ENCODE data around the gene SEC14L3.

SEC14L3 gene

GRCh38 chr22:30422481-30423300, 49.1 kb downstream of the SEC14L3 start:
- peak; percentile 76 for DNase-seq (ENCODE audit: low spot score)

GRCh38 chr22:30421695-30422480, 49.9 kb downstream of the SEC14L3 start:
- no peak for DNase-seq (ENCODE audit: low spot score)

DNA sequence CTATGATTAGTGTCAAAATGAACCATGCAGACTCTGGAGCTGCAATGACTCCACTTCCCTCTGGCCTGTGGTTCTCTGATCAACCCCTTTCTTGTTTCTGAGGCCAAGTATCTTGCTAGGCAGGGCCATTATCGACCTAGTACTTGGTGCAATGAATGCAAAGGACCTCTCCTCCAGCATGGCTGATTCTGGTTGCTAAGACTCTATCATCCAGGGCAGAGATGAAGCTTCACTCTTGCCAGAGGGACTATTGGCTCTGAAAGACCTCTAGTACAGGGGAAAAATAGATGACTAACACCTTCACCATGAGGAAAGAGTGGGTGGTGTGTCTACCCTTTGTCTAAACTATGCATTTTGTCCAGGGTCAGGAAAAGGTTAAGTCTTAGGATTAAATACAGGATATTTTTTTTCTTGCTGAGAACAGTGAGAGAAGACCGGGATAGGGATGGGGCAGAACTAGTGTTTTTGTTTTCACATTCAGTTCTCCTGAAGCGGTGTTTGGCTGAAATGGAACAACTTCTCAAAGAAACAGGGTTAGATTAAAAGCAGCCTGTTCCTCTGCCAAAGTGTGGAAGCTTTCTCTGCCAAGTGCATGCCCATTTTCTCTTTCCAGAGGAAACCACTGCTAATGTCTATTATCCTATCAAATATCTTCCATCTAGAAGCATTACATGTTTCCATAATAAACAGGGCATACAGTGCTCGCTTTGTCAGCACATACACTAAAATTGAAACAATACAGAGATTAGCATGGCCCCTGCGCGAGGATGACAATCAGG, 51.3 kb downstream of the SEC14L3 start:
- peak; percentile 63 for DNase-seq (ENCODE audit: low spot score)

DNA sequence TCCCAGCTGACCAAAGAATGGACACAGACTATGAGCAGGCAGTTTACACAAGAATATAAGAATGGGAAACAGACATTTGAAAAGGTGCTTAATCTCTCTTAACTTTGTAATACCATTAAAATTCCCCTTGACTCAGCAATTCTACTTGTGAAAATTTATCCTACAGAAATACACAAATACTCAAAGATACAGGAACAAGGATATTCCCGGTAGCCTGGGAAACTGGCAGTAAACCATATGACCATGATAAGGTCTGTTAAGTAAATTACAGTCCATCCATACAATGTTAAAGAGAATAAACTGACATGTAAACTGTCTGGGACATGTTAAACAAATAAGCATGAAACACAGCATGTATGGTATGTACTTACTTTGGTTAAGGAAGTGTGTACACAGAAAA, 55.0 kb downstream of the SEC14L3 start:
- no peak for DNase-seq (ENCODE audit: low spot score)

DNA sequence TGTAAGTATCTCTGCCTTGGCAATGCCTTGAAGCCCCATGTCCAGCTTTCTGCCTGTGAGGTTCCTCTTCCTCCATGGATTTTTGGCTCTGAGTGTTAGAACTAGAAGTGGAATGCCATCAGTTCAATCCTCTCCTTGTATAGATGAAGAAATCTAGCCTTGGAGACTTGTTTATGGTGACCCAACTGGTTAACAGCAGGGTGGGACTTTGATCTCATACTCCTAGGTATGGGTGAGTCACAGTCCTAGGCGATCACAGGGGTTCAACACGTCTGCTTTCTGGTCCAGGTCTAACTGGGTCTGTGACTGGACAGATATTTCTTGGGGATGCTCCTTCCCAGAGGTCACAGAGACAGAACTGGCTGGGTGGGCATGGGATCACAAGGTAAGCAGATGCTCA, 55.4 kb downstream of the SEC14L3 start:
- DNase-seq (ENCODE audit: low spot score) = no peak

GRCh38 chr22:30414525-30415047, 57.2 kb downstream of the SEC14L3 start:
- no peak for DNase-seq (ENCODE audit: low spot score)

GRCh38 chr22:30413745-30414524, 57.9 kb downstream of the SEC14L3 start:
- no peak for DNase-seq (ENCODE audit: low spot score)

GRCh38 chr22:30413001-30413400, 58.8 kb downstream of the SEC14L3 start:
- no peak for DNase-seq (ENCODE audit: low spot score)

DNA sequence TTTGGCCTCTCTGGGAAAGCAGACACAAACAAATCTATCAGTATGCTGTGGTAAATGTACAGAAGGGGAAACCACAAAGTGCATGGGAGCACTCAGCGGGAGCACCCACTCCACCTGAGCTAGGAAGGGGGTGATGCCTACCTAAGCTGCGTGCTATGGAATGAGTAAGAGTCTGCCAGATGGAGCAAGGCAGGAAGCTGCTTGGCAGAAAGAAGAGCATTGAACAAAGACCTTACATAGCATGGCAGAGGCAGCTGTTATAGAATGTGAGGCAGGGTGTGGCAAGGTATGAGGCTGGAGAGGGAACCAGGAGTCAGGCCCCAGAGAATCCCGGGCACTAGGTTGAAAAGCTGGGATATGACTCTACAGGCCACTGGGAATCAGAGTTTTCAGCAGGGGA, 60.0 kb downstream of the SEC14L3 start:
- DNase-seq (ENCODE audit: low spot score) = no peak

Data from AG20443 (cell line).